GM10847 (cell line): ENCODE data around the gene PIANP.
A peak's percentile ranks its signal among the peaks of the same experiment; 100 is the strongest.

ENCODE experiments used
- POLR2A ChIP-seq: IDR thresholded peaks from 2 replicates; pipeline ENCODE4 v1.6.1; 2011; ENCODE audit not compliant: insufficient read length; ENCODE audit errors: extremely low read depth

Gene PIANP, protein sequence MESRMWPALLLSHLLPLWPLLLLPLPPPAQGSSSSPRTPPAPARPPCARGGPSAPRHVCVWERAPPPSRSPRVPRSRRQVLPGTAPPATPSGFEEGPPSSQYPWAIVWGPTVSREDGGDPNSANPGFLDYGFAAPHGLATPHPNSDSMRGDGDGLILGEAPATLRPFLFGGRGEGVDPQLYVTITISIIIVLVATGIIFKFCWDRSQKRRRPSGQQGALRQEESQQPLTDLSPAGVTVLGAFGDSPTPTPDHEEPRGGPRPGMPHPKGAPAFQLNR

DNA sequence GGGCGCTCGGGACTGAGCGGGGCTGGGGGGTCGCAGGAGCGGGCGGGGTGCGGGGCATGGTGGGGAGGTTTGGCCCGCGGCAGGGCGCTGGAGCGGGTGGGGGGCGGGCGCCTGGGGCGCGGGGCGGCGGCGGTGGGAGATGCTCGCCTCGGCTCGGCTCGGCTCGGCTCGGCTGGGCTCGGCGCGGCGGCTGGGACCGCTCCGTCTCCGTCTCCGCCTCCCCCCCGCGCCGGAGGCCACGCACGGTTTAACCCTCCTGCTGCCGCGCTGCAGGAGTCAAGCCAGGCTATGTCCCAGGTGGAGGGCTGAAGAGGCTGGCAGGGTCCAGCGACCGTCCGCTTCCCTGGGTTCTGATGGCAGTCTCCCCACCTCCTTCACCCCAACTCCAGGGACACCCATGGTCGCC is at the start of gene PIANP:
PIANP (minus strand) TSS at position 170 of the 406 bp plus-strand sequence. CDS start 2,754 bp downstream, outside the sequence.
- no peak for TF ChIP-seq POLR2A

DNA sequence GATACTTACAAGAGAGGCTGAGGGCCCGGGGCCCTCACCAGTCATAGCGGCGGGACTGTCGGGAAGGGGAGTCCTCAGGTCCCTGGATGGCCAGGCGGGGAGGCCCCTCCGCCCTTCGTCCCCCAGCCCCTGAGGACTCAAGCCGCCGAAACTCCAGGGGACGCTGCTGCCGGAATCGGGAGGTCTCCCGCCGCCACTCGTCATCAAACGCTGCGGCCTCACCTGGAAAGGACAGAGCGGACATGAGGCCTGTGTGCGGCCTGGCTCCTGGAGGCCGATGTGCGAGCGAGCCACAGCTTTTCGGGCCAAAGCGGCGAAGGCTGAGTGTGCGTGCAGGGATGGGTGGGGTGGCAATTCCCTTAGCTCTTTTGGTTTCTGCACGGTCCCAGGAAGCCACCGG is 48.1 kb upstream of the PIANP start:
- no peak for TF ChIP-seq POLR2A

DNA sequence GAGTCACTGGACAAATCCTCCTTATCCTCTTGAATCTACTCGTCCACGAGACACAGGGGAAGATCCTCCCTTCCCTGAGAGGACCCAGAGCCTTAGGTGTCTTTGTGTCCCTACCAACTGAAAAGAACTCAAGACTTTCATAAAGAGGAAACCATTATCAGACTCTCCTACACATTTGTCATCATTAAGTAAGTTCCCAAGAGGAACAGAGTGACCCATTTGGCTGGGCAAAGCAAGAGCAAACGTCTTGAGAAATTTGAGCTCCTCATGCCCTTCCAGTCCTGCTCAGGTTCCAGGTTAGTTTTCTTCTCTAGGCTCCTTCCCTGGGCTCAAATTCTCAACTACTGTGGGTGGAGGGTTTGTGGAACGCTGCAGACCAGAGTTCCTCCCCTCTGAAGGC is 46.6 kb upstream of the PIANP start:
- no peak for TF ChIP-seq POLR2A

DNA sequence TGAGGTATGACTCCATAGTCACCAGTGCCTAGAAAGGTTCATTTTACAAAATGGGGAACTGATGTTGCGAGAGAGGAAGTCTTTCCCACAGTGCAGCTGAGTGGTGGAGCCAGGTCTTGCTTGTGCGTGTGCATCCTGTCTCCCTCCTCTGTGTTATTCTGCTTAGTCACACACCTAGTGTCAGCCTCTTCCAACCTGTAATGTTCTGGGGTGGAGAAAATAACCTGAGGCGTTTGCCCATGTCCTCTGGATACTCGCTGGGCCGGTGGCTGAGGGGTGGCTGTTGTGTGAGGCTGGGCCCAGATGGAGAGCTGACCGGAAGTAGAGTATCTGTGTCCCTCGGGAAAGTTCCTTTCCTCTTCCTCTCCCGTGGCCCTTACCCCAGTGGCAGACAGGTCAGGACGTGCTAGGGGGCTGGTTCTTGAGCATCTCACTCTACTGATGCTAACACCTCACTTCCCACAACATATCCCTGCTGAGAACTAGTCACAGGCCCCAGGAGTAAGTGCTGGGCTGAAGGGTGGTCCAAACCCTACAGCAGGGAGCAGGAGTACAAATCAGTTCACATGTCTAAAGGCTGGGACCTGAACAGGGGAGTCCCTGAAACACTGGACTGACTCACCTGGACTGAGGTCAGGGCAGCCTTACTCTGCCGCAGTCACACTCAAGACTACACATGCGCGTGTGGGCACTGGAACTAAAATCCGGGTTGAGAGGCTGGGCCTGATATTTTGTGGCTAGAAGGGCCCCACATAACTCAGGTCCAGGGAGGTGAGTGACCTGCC is 45.3 kb upstream of the PIANP start:
- TF ChIP-seq POLR2A, result no peak

DNA sequence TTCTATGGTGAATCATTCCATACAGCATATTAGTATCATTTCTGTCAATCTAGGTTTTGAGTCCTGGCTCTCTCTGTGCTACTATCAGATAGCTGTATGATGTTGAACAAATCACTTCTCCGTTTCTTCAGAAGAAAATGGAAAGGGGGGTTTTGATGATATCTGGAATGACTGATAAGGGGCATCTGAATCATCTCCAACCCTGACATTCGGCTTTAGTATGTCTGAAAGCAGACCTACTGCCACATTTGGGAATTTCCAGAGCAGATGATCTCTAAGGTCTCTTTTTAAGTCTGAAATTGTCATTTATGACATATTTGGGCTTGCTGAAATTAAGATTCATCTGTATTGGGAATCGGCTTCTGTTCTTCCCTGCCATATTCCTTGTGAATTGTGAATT is 42.2 kb upstream of the PIANP start:
- TF ChIP-seq POLR2A, result no peak

DNA sequence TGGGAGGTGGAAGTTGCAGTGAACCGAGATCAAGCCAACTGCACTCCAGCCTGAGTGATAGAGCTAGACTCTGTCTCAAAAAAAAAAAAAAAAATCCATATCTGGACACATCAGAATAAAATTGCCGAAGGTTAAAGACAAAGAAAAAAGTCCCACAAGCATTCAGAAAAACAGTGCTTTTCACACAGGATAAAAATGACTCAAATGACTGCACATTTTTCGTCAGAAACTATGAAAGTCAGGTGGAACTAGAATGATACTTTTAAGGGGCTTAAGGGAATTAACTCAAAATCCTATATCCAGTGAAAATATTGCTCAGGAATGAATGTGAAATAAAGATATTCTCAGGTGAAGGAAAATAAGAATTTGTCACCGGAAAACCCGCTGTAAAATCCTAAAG is 36.1 kb upstream of the PIANP start:
- TF ChIP-seq POLR2A, result no peak

DNA sequence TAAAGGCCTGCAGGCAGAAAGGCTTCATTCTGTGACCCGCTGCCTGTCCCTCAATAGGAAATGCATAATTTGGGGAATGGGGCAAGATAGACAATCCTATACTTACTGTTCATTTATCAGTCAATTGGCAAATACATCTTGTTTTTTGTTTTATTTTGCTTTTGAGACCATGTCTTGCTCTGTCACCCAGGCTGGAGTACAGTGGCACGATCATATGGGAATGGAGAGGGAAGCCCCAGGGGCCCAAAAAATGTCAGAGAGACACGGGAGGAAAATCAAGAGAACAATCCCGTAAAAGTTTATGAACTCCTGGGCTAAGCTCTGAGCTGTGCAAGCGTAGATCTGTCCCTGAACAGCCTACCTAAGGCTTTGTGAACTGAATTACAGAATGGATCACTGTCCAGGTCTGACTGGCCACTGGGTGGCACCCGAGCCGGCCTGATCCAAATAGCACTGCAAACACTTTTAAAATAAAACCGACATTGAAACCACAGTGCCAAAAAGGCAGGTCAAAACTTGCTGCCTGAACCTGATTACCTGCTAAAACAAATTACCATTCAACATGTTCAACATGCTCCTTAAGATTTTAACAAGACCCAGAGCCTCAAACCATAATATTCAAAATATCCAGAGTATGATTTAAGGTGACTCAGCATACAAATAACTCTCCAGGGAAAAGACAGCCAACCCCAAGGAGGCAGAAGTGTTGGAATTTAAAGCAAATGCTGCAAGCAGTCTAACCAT is 35.0 kb upstream of the PIANP start:
- no peak for TF ChIP-seq POLR2A

DNA sequence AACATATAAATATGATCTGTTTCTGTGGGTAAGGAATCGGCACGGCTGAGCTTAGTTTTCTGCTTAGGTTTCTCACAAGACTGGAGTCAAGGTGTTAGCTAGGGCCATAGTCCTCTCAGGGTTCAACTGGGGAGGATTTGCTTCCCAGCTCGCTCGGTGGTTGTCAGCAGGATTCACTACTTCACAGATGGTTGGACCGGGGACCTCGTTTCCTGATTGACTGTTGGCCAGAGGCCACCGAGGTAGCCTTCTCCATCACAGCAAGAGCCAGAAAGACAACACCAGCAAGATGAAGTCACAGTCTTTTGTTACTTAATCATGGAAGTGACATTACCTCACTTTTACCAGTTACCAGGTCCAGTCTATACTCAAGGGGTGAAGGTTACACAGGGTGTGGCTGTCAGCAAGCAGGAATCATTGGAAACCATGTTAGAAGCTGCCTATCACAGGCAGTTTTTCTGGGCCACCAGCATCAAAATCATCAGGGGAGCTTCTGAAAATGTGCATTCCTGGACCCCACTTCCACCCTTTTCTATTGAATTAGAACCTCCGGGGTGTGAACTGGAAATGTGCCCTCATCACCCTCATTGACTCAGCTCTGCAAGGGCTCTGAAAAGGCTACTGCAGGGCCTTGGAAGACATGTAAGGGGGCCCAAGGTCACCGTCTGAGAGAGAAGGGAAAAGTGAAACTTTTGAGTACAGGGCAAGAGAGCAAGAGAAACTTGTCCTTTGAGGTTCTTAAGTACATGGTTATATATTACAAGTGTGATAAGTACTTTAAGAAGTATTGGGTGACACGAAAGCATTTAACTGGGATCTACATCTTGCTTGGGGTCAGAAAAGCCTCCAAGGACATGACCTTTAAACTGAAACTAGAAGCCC is 34.1 kb upstream of the PIANP start:
- no peak for TF ChIP-seq POLR2A

DNA sequence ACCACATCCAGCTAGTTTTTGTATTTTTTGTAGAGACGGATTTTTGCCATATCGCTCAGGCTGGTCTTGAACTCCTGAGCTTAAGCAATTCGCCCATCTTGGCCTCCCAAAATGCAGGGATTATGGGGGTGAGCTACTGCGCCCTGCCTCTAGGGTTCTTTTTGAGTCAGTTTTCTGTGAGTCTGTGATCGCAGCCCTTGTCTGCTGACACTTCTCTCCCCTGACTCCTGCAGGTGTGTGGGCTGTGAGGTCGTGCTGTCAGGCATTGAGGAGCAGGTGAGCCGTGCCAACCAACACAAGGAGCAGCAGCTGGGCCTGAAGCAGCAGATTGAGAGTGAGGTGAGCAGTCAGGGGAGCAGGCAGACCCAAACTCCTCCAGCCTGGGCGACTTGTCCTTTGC is 29.6 kb upstream of the PIANP start:
- no peak for TF ChIP-seq POLR2A

DNA sequence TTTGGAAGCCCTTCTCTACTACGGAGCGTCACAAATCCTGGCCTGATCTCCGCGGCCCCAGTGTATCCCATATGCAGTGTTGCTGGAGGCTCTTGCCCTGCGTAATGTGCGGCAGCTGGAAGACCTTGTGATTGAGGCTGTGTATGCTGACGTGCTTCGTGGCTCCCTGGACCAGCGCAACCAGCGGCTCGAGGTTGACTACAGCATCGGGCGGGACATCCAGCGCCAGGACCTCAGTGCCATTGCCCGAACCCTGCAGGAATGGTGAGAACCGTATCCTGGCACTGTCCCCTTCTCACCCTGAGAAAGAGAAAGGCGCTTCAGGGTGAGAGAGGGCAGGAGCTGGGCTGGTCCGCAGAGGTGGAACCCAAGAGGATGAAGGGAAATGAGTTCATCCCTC is 28.6 kb upstream of the PIANP start:
- no peak for TF ChIP-seq POLR2A

DNA sequence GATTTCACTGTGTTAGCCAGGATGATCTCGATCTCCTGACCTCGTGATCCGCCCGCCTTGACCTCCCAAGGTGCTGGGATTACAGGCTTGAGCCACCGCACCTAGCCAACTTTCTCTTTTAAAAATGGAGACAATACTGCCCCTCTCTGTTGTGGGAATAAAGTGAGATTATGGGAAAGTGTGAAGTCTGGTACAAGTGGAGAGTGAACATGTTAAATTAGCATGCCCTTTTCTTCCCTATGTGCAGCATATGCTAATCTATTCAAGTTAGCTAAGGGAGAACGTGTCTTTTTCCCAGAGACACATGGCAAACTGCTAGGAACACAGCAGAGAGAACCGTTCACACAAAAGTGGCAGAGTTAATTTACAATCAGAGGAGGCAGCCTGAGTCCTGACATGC is 24.7 kb upstream of the PIANP start:
- TF ChIP-seq POLR2A, result no peak

DNA sequence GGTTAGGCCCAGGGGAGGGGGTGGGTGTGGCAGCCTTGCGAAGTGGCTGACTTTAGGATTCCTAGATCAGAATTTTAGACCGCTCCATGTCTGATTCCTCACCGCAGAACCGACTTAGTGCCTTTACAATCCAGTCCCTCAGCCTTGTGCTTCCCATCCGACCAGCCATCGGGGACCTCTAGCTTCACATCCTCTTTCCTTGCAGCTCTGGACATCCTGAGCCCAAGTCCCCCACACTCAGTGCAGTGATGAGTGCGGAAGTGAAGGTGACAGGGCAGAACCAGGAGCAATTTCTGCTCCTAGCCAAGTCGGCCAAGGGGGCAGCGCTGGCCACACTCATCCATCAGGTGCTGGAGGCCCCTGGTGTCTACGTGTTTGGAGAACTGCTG is 23.8 kb upstream of the PIANP start:
- no peak for TF ChIP-seq POLR2A

DNA sequence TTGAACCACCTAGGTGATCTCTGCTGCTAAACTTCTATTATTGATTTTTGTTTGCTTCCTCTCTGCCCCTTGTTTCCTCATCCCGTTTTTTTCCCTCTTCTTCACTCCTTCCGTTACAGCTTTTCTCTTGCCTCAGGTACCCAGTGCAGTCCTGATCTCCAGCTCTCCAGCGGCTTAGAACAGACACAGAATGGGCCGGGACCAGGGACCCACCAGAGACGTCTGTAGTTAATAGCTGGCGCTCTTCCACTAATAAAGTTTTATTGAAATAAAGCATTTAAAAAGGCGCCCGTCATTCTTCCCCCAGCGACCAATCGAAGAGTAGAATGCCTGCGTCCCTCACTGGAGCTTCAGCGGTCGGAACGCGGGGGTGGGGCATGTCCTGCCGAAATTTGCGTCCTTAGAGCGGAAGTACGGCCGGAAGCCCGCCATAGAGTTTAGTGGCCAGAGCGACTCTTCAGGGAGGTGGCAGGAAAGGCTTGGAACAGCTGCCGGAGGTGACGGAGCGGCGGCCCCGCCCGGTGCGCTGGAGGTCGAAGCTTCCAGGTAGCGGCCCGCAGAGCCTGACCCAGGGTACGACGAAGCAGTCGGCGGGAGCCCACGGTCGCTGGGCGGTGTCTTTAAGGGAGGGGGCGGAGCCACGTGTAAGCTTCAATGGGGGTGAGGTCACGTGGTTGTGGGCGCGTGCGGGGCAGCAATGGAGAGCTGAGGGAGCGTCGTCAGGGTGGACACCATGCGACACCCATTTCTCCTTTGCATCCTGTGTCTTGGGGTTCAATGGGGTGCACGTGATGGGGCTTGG is 23.2 kb upstream of the PIANP start, which contains the start of gene COPS7A:
COPS7A (plus strand) TSS at position 440 of the 802 bp plus-strand sequence. CDS start 611 bp downstream, outside the sequence.
- TF ChIP-seq POLR2A, result peak; percentile 53

DNA sequence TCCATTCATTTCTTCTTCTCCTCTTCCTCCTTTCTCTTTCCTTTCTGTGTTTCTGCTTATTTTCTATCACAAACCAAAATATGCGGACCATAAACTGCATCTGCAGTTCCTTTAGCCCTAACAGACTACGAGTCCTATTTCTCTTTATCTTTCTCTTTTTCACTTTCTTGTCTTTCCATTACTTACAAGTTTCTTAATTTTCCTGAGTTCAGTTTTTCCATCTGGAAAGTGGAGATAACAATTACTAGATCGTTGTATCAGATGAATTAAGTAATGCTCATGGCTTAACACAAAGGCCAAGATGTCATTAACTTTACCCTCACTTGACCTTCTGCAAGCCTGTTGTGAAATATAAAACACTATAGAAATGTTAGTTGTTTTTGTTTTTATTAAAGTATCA is 22.2 kb upstream of the PIANP start:
- no peak for TF ChIP-seq POLR2A

DNA sequence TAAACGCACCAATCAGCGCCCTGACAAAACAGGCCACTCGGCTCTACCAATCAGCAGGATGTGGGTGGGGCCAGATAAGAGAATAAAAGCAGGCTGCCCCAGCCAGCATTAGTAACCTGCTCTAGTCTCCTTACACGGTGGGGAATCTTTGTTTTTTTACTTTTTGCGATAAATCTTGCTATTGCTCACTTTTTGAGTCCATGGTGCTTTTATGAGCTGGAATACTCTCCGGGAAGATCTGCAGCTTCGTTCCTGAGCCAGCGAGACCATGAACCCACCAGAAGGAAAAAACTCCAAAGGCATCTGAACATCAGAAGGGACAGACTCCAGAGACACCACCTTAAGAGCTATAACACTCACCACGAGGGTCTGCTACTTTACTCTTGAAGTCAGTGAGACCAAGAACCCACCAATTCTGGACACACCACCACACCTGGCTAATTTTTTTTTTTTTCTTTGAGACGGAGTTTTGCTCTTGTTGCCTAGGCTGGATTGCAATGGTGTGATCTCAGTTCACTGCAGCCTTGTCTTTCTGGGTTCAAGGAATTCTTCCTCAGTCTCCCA is 16.3 kb upstream of the PIANP start:
- no peak for TF ChIP-seq POLR2A
